ENCODE measurements around the gene FJX1.

FJX1 gene

GRCh38 chr11:35617687-35618496 lies at the start of gene FJX1:
TSS of gene FJX1 (plus strand) at chr11:35618460. CDS start at chr11:35618637, 177 bp downstream.
- peaks cover 14% of the 10 kb centered on the region for H3K4me1 Mint-ChIP-seq (ENCODE audit: low read depth)
- H3K36me3 Mint-ChIP-seq, result no peaks in the 10 kb centered on the region
- no peak within 1 kb of the TSS for H3K27ac Mint-ChIP-seq
- peaks cover 31% of the 10 kb centered on the region for H3K27me3 Mint-ChIP-seq
- H3K9me3 Mint-ChIP-seq (ENCODE audit: low read depth), result no peaks in the 10 kb centered on the region
- H3K4me3 Mint-ChIP-seq, result peak within 1 kb of the TSS; percentile 83

DNA sequence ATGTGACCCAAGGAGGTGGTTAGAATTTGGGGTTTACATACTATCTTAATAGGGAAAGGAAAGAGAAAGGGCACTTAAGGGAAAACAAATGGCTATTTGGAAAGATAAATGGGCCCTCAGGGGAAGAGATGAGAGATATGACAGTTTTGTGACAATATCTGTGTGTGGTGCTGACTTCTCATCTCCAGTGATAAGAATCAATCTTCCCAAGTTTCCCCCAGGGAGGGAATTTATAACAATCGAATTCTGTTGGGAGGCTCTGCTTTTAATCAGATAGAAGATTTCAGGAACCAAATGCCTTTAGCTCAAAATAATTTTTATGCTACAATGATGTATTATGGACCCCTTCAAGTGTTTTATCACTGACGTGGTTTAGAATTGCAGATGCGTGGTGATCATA lies 46.6 kb upstream of the FJX1 start:
- peaks cover 12% of the 10 kb centered on the region for H3K9me3 Mint-ChIP-seq (ENCODE audit: low read depth)
- no peaks in the 10 kb centered on the region for H3K4me1 Mint-ChIP-seq (ENCODE audit: low read depth)
- no peak overlapping the region for H3K27ac Mint-ChIP-seq
- H3K4me3 Mint-ChIP-seq, result no peak overlapping the region
- no peaks in the 10 kb centered on the region for H3K36me3 Mint-ChIP-seq
- peaks cover 14% of the 10 kb centered on the region for H3K27me3 Mint-ChIP-seq

- no peaks in the 10 kb centered on the region for H3K36me3 Mint-ChIP-seq
- H3K4me1 Mint-ChIP-seq (ENCODE audit: low read depth), result no peaks in the 10 kb centered on the region
- H3K27me3 Mint-ChIP-seq, result peaks cover 26% of the 10 kb centered on the region
- H3K9me3 Mint-ChIP-seq (ENCODE audit: low read depth), result no peaks in the 10 kb centered on the region
- no peak overlapping the region for H3K4me3 Mint-ChIP-seq
- H3K27ac Mint-ChIP-seq, result no peak overlapping the region
Measured at GRCh38 chr11:35579557-35580396, 38.5 kb upstream of the FJX1 start.

DNA sequence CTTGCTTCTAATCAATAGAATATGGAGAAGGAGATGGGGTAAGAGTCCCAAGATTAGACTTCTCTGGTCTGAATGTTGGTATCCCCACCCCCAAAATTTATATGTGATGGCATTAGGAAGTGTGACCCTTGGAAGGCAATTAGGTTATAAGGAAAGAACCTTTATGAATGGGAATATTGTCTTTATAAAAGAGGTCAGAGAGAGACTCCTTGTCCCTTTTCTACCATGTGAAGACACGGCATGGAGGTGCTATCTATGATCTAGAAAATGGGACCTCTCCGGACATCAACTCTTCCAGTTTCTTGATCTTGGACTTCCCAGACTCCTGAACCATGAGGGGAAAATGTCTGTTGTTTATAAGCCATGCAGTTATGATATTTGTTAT lies 37.9 kb upstream of the FJX1 start:
- H3K4me3 Mint-ChIP-seq, result no peak overlapping the region
- H3K27ac Mint-ChIP-seq, result no peak overlapping the region
- no peaks in the 10 kb centered on the region for H3K36me3 Mint-ChIP-seq
- no peaks in the 10 kb centered on the region for H3K4me1 Mint-ChIP-seq (ENCODE audit: low read depth)
- H3K9me3 Mint-ChIP-seq (ENCODE audit: low read depth), result no peaks in the 10 kb centered on the region
- peaks cover 25% of the 10 kb centered on the region for H3K27me3 Mint-ChIP-seq

DNA sequence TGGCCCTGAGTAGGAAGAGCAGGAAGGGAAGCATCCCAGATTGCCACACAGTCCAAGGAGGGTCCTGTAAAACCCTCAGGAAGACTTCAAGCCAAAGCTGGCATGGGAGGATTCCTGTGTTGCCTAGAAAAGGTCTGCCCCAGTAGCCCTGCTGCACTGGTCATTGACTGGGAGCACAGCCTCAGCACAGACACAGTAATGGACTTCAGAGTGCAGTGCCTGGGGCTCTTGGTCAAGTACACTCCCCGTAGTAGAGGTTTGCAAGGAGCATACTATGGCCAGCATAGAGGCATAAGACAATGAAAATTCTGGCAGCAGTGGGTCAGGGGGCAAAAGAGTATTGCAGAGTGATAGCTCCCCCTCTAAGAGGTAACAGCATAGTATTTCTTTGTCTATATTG lies 36.2 kb upstream of the FJX1 start:
- Mint-ChIP-seq H3K4me3 (no peak overlapping the region), H3K27ac (no peak overlapping the region), H3K4me1 (ENCODE audit: low read depth) (no peaks in the 10 kb centered on the region), H3K27me3 (peaks cover 22% of the 10 kb centered on the region), H3K9me3 (ENCODE audit: low read depth) (no peaks in the 10 kb centered on the region), H3K36me3 (no peaks in the 10 kb centered on the region)

GRCh38 chr11:35583126-35583525 lies 35.1 kb upstream of the FJX1 start:
- H3K4me3 Mint-ChIP-seq, result no peak overlapping the region
- H3K36me3 Mint-ChIP-seq, result no peaks in the 10 kb centered on the region
- no peaks in the 10 kb centered on the region for H3K9me3 Mint-ChIP-seq (ENCODE audit: low read depth)
- H3K4me1 Mint-ChIP-seq (ENCODE audit: low read depth), result no peaks in the 10 kb centered on the region
- H3K27ac Mint-ChIP-seq, result no peak overlapping the region
- peaks cover 29% of the 10 kb centered on the region for H3K27me3 Mint-ChIP-seq

DNA sequence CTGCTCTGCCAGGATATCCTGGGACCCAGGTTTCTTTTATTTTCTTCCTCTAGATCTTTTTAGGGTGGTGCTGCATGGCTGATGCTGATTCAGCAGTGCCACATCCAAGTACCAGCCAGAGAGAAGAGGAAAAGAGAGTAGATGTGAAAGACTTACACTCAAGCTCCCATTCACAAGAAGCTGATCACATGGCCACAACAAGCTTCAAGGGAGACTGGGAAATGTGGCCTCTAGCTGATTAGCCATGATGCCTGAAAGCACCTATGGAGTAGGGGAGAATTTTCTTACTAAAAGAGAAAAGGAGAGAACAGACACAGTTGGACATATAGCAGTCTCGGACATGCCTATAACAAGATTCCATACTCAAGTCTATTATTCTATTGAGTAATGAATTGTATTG lies 34.4 kb upstream of the FJX1 start:
- Mint-ChIP-seq H3K36me3 (no peaks in the 10 kb centered on the region), H3K4me1 (ENCODE audit: low read depth) (no peaks in the 10 kb centered on the region), H3K27ac (no peak overlapping the region), H3K4me3 (no peak overlapping the region), H3K9me3 (ENCODE audit: low read depth) (no peaks in the 10 kb centered on the region), H3K27me3 (peaks cover 33% of the 10 kb centered on the region)

- H3K9me3 Mint-ChIP-seq (ENCODE audit: low read depth), result no peaks in the 10 kb centered on the region
- H3K4me1 Mint-ChIP-seq (ENCODE audit: low read depth), result no peaks in the 10 kb centered on the region
Measured at GRCh38 chr11:35584321-35584720, 33.9 kb upstream of the FJX1 start.

DNA sequence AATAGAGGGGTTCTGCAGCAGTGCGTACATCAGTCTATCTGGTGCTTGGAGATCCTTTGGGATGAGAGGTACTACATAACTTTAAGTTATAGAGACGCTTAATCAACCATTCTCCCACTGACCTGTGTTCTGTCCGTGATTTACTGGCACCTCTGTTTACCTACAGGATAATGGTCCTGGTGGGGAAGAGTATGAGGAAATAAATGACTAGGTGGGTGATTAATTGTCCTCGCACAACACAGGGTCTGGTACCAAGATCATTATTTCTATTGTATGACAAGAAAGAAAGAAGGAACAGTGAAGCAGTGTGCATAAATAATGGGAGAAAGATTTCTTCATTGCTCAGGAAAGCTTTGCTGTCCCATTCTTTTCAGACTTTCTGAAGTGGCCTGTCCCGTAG lies 32.8 kb upstream of the FJX1 start:
- no peaks in the 10 kb centered on the region for H3K4me1 Mint-ChIP-seq (ENCODE audit: low read depth)
- H3K27me3 Mint-ChIP-seq, result peaks cover 34% of the 10 kb centered on the region
- H3K4me3 Mint-ChIP-seq, result no peak overlapping the region
- H3K27ac Mint-ChIP-seq, result no peak overlapping the region
- no peaks in the 10 kb centered on the region for H3K36me3 Mint-ChIP-seq
- H3K9me3 Mint-ChIP-seq (ENCODE audit: low read depth), result no peaks in the 10 kb centered on the region

More at GRCh38 chr11:35584321-35584720, 33.9 kb upstream of the FJX1 start:
- no peaks in the 10 kb centered on the region for H3K36me3 Mint-ChIP-seq
- no peak overlapping the region for H3K27ac Mint-ChIP-seq
- peaks cover 35% of the 10 kb centered on the region for H3K27me3 Mint-ChIP-seq
- no peak overlapping the region for H3K4me3 Mint-ChIP-seq

- Mint-ChIP-seq H3K4me1 (ENCODE audit: low read depth) (no peaks in the 10 kb centered on the region), H3K27ac (no peak overlapping the region), H3K36me3 (no peaks in the 10 kb centered on the region), H3K27me3 (peaks cover 31% of the 10 kb centered on the region), H3K4me3 (no peak overlapping the region), H3K9me3 (ENCODE audit: low read depth) (no peaks in the 10 kb centered on the region)
Measured at GRCh38 chr11:35586222-35586621, 32.0 kb upstream of the FJX1 start.

DNA sequence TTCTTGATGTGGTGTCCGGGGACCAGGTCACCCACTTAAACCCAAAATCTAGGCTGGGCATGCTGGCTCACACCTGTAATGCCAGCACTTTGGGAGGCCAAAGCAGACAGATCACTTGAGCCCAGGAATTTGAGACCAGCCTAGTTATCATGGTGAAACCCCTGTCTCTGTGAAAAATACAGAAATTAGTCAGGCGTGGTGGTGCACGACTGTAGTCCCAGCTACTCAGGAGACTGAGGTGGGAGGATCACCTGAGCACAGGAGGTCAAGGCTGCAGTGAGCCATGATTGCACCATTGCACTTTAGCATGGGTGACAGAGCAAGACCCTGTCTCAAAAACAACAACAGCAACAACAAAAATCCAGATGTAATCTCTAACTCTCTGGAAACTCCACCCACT lies 30.3 kb upstream of the FJX1 start:
- H3K9me3 Mint-ChIP-seq (ENCODE audit: low read depth), result no peaks in the 10 kb centered on the region
- no peaks in the 10 kb centered on the region for H3K4me1 Mint-ChIP-seq (ENCODE audit: low read depth)
- peaks cover 30% of the 10 kb centered on the region for H3K27me3 Mint-ChIP-seq
- H3K27ac Mint-ChIP-seq, result no peak overlapping the region
- no peak overlapping the region for H3K4me3 Mint-ChIP-seq
- H3K36me3 Mint-ChIP-seq, result no peaks in the 10 kb centered on the region

DNA sequence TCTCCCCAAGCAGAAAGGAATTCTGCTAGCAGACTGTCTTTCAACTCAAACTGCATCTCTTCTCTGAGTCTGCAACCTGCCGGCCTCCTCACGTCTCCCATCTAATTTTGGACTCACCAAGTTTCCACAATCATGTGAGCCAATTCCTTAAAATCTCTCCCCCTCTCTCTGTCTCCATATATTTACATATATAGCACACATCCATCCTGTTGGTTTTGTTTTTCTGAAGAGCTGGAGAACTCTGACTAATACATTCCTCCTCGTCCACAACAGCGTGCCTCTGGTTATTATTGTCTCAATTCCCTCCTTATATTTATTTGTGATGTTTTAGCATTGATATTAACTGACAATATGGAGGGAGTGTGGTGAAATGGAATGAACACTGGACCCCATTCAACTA lies 29.6 kb upstream of the FJX1 start:
- Mint-ChIP-seq H3K27me3 (peaks cover 29% of the 10 kb centered on the region), H3K9me3 (ENCODE audit: low read depth) (no peaks in the 10 kb centered on the region)

DNA sequence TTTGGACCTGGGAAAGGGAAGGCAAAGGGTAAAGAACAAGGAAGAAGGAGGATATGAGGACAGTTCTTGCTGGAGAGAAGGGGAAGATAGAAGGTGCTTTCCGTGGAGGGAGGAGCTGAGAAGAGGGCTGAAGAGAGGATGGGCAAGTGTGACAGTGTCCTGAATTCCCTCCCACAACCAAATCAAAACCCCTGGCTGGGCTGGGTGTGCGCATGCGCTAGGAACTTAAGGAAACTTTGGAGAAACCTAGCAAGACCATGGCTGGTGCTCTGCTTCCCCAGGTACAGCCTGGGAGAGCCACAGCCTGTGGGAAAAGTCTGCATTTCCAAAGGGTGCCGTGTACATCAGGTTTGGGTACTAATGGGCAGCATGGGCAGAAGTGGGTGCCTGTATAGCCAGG lies 29.0 kb upstream of the FJX1 start:
- Mint-ChIP-seq H3K27me3 (peaks cover 32% of the 10 kb centered on the region), H3K27ac (no peak overlapping the region)

More for the DNA sequence above, 29.6 kb upstream of the FJX1 start:
- H3K36me3 Mint-ChIP-seq, result no peaks in the 10 kb centered on the region
- no peaks in the 10 kb centered on the region for H3K4me1 Mint-ChIP-seq (ENCODE audit: low read depth)
- no peak overlapping the region for H3K27ac Mint-ChIP-seq
- no peak overlapping the region for H3K4me3 Mint-ChIP-seq

GRCh38 chr11:35590412-35590811 lies 27.8 kb upstream of the FJX1 start:
- peaks cover 32% of the 10 kb centered on the region for H3K27me3 Mint-ChIP-seq
- no peaks in the 10 kb centered on the region for H3K36me3 Mint-ChIP-seq
- H3K4me1 Mint-ChIP-seq (ENCODE audit: low read depth), result no peaks in the 10 kb centered on the region
- H3K4me3 Mint-ChIP-seq, result no peak overlapping the region
- no peaks in the 10 kb centered on the region for H3K9me3 Mint-ChIP-seq (ENCODE audit: low read depth)
- no peak overlapping the region for H3K27ac Mint-ChIP-seq

More for the DNA sequence above, 29.0 kb upstream of the FJX1 start:
- no peak overlapping the region for H3K4me3 Mint-ChIP-seq
- no peaks in the 10 kb centered on the region for H3K9me3 Mint-ChIP-seq (ENCODE audit: low read depth)
- no peaks in the 10 kb centered on the region for H3K4me1 Mint-ChIP-seq (ENCODE audit: low read depth)
- H3K36me3 Mint-ChIP-seq, result no peaks in the 10 kb centered on the region

DNA sequence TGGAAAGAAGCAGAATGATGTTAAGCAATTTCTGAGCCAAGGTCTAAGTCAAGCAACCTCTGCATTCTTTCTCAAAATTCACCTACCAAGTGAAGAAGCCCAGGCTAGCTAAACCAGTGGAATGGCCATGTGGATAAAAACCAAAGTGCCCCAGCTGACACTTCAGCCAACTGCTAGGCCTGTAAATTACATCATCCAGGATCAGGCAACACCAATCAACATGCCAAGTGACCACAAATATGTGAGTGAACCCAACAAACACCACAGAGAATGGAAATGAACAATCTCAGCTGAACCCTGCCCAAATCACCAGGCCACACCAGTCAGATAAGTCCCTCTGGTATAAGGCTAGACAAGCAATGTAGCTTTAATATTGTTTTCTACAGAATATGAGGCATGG lies 25.1 kb upstream of the FJX1 start:
- H3K9me3 Mint-ChIP-seq (ENCODE audit: low read depth), result no peaks in the 10 kb centered on the region
- H3K27ac Mint-ChIP-seq, result no peak overlapping the region
- H3K4me1 Mint-ChIP-seq (ENCODE audit: low read depth), result no peaks in the 10 kb centered on the region
- peaks cover 26% of the 10 kb centered on the region for H3K27me3 Mint-ChIP-seq
- H3K4me3 Mint-ChIP-seq, result no peak overlapping the region
- no peaks in the 10 kb centered on the region for H3K36me3 Mint-ChIP-seq

Data from activated naive CD8-positive, alpha-beta T cell (primary cell).